Spleen (tissue), 11 donors: ENCODE measurements around the gene ELAVL3. TPM values are rescaled to one million over a fixed set of nuclear protein-coding genes. Genes with fewer than 3 reads are reported as not detected.

ENCODE experiments used
- DNase-seq: peaks from one replicate; pipeline ENCODE4 v3.0.0-alpha.2; 2020
- H3K27ac ChIP-seq, 8 donors: fragments of 200-600 bp; sonication (generic) in 7 of 8; 1 replicate in 4 of 8; 2 replicates in 4 of 8; pipeline versions ENCODE4 v1.5.0 to v1.8.0; 2016 to 2021; ENCODE audit warnings: inconsistent platforms in 4 of 8, mild to moderate bottlenecking in 4 of 8, moderate library complexity in 1 of 8
- H3K27me3 ChIP-seq, 7 donors: fragments of 200-600 bp; sonication (generic) in 6 of 7; replicated peaks in 1 of 7; 1 replicate in 4 of 7; 2 replicates in 3 of 7; pipeline versions ENCODE4 v1.5.0 to v1.8.0; 2016 to 2021; ENCODE audit warnings: inconsistent platforms in 3 of 7, mild to moderate bottlenecking in 1 of 7
- H3K36me3 ChIP-seq, 6 donors: fragments of 200-600 bp; sonication (generic) in 5 of 6; 1 replicate in 4 of 6; 2 replicates in 2 of 6; pipeline versions ENCODE4 v1.5.0 to v1.8.0; 2016 to 2021; ENCODE audit warnings: inconsistent platforms in 2 of 6
- H3K4me1 ChIP-seq, 6 donors: fragments of 200-600 bp; sonication (generic) in 5 of 6; 1 replicate in 3 of 6; 2 replicates in 3 of 6; pipeline versions ENCODE4 v1.5.0 to v1.8.0; 2016 to 2021; ENCODE audit warnings: inconsistent platforms in 3 of 6
- H3K4me3 ChIP-seq, 8 donors: fragments of 200-600 bp; sonication (generic) in 7 of 8; 1 replicate in 4 of 8; 2 replicates in 4 of 8; pipeline versions ENCODE4 v1.5.0 to v1.8.0; 2016 to 2021; ENCODE audit warnings: inconsistent platforms in 4 of 8, mild to moderate bottlenecking in 4 of 8, moderate library complexity in 2 of 8
- H3K9me3 ChIP-seq, 8 donors: fragments of 200-600 bp; sonication (generic) in 7 of 8; 1 replicate in 4 of 8; 2 replicates in 4 of 8; pipeline versions ENCODE4 v1.5.0 to v1.8.0; 2016 to 2021; ENCODE audit warnings: inconsistent platforms in 4 of 8
- POLR2A ChIP-seq, 3 donors: fragments of 450-650 bp; IDR thresholded peaks; one replicate each; pipeline ENCODE4 v1.5.1; 2017; ENCODE audit warnings: antibody characterized with exemption in 3 of 3, mild to moderate bottlenecking in 1 of 3
- POLR2AphosphoS5 ChIP-seq, 3 donors: sonication (generic); formaldehyde crosslinking; IDR thresholded peaks; one replicate each; pipeline ENCODE4 v1.5.1; 2017; ENCODE audit warnings: antibody characterized with exemption in 3 of 3
- WGBS, 5 donors: extraction: QIAGEN DNeasy Blood & Tissue Kit in 3 of 5; methylation state at CpG; one replicate each; pipeline versions ENCODE4 v1.1.5 to v1.1.7; 2013 to 2018; 5-methylcytosine and 5-hydroxymethylcytosine counted together
- intact Hi-C: fragments of 100-400 bp; cut with DNase I; formaldehyde crosslinking; loops from one replicate; pipeline ENCODE4 v1.15.0; 2023; ENCODE audit warnings: low total_unique reads
- polyA plus RNA-seq, 3 donors: library from polyadenylated mRNA; stranded (reverse); fragments of 200-250 nt; gene quantifications; one replicate each; pipeline ENCODE4 v1.2.1, GENCODE V29; 2013
- total RNA-seq, 7 donors: library from RNA; depleted of rRNA in 3 of 7; stranded (reverse); fragments of >200 nt in 3 of 7; fragmentation: NEBNext Ultra II Directional in 4 of 7; extraction: Animal tissue kit (Norgen Biotek cat#: 25700) in 4 of 7; gene quantifications; one replicate each; pipeline versions ENCODE4 v1.1.0 to v1.2.1, GENCODE V29; 2016 to 2021
- TF ChIP-seq, protein P1 (sequence below), 11 experiments: fragments of 200-600 bp in 7 of 11; fragments of 450-650 bp in 4 of 11; sonication (generic) in 4 of 11; IDR thresholded peaks in 8 of 11; conservative IDR thresholded peaks in 3 of 11; 1 replicate in 7 of 11; 2 replicates in 4 of 11; pipeline versions ENCODE4 v1.4.0 to v1.8.0; 2016 to 2021; ENCODE audit warnings: antibody characterized with exemption in 11 of 11, inconsistent platforms in 4 of 11, mild to moderate bottlenecking in 1 of 11
- donor health status: healthy with polysubstance abuse.
- donor health status: DM: no; HTN: no; CAD: no; lungs with moderate emphysema.
- donor health status: DM: no; HTN: no; CAD: no.
- donor health status: Bipolar disorder and iron deficiency.
- donor health status: healthy.
- donor health status: DM: no; HTN: no; CAD: no.
- donor health status: DM: yes; HTN: yes; CAD: no.

ELAVL3 gene
- total and polyA plus RNA-seq, 10 donors = 0.02 TPM; not detected in 9

DNA sequence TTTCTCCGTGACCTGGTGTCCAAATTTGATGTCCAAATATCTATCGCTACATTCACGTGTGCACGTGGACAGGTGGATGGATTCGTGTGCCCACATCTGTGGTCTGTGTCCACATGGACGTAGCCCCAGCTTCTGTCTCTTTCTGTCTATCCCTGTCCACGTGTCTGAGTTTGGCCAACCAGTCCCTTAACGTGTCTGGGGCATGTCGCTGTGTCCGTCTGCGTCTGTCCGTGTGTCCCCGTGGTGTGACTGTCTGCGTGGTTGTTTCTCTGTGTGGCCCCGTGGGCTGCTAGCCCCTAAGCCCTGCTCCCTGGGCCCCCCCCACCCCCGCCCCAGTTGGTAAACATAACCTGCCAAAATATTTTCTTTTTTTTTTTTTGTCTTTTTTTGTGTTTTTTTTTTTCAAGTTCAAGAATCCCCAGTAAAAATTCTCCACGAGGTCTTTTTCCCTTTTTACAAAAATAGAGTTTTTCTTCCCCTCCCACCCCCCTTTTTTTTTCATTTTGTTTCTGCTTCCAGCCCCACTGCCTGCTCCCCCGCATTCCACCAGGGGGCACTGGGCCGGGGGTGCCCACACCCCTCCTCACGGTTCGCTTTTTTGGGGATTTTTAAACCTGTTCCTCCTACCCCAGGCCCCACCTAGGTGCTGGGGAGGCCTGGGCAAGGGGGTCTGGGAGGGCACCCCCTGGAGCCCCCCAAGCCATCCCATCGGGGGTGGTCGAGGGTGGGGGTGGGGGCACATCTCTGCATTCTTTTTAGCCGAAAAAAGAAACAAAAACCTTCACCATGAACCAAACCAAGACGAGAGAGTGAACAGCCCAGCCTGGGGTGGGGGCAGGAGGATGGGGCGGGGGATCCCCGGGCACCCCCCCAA, 27.1 kb downstream of the ELAVL3 start:
- WGBS, 5 donors = 47 to 59% (median 54%) methylated on average over 27 of the region's 27 CpGs
- Histone ChIP-seq H3K9me3 (no peaks in the 10 kb centered on the region), H3K36me3 (peaks cover 0 to 25% (median 23%) of the 10 kb centered on the region in 6 donors), H3K4me1 (peaks cover 0 to 7% (median 3%) of the 10 kb centered on the region in 6 donors), H3K27me3 (peaks cover 0 to 18% (median 0%) of the 10 kb centered on the region in 7 donors), H3K27ac (no peak overlapping the region), H3K4me3 (no peak overlapping the region)
- intact Hi-C loops = no loop called here
- no peak for DNase-seq
- no peak for TF ChIP-seq POLR2A (IDR thresholded peaks at IDR 0.05)
- TF ChIP-seq, protein P1, sequence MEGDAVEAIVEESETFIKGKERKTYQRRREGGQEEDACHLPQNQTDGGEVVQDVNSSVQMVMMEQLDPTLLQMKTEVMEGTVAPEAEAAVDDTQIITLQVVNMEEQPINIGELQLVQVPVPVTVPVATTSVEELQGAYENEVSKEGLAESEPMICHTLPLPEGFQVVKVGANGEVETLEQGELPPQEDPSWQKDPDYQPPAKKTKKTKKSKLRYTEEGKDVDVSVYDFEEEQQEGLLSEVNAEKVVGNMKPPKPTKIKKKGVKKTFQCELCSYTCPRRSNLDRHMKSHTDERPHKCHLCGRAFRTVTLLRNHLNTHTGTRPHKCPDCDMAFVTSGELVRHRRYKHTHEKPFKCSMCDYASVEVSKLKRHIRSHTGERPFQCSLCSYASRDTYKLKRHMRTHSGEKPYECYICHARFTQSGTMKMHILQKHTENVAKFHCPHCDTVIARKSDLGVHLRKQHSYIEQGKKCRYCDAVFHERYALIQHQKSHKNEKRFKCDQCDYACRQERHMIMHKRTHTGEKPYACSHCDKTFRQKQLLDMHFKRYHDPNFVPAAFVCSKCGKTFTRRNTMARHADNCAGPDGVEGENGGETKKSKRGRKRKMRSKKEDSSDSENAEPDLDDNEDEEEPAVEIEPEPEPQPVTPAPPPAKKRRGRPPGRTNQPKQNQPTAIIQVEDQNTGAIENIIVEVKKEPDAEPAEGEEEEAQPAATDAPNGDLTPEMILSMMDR (IDR thresholded peaks at IDR 0.05 in 8 of 11, conservative IDR thresholded peaks at IDR 0.05 in 3 of 11) = peak in 7 of 11 experiments; percentile 18 to 43 (median 36)

DNA sequence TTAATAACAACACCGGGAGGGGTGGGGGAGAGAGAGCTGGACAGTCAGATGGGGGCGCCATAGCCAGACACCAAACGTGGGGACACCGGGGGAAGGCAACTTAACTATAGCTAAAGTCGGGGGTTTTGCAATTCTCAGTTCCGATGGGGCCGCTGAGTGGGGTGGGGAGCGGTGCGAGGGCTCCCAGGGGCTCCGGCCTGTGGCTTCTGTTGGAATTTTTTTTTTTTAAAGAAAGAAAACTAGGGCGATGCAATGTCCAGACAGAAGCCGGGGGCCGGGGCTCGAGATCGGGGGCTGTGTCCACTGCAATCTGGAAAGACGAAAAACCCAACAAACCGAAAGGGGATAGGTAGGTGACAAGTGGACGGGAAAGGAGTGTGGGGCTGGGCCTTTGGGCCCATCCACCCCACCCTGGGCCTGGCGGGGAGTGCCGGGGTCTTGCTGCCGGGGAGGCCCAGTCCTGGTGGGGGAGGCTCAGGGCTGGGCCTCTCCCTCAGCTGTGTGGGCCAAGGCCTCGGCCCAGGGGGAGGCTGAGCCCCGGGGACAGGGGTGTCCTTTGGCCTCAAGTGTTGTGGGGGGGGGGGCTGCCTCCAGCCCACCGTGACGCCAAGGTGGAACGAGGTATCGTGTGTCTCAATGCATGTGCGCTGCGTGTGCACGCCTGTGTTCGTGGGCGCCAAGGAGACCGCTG, 28.1 kb downstream of the ELAVL3 start:
- peaks cover 0 to 11% (median 0%) of the 10 kb centered on the region in 7 donors for H3K27me3 ChIP-seq
- WGBS, 5 donors = 76 to 88% (median 80%) methylated on average over 30 to 33 of the region's 33 CpGs
- no peak overlapping the region for H3K27ac ChIP-seq
- intact Hi-C loops = no loop called here
- peaks cover 4 to 35% (median 32%) of the 10 kb centered on the region in 6 donors for H3K36me3 ChIP-seq
- no peak for DNase-seq
- TF ChIP-seq, protein P1 (IDR thresholded peaks at IDR 0.05 in 8 of 11, conservative IDR thresholded peaks at IDR 0.05 in 3 of 11) = no peak
- no peak for TF ChIP-seq POLR2AphosphoS5 (IDR thresholded peaks at IDR 0.05)
- TF ChIP-seq POLR2A (IDR thresholded peaks at IDR 0.05) = no peak
- H3K4me3 ChIP-seq = no peak overlapping the region
- H3K9me3 ChIP-seq = no peaks in the 10 kb centered on the region
- peaks cover 0 to 7% (median 3%) of the 10 kb centered on the region in 6 donors for H3K4me1 ChIP-seq

DNA sequence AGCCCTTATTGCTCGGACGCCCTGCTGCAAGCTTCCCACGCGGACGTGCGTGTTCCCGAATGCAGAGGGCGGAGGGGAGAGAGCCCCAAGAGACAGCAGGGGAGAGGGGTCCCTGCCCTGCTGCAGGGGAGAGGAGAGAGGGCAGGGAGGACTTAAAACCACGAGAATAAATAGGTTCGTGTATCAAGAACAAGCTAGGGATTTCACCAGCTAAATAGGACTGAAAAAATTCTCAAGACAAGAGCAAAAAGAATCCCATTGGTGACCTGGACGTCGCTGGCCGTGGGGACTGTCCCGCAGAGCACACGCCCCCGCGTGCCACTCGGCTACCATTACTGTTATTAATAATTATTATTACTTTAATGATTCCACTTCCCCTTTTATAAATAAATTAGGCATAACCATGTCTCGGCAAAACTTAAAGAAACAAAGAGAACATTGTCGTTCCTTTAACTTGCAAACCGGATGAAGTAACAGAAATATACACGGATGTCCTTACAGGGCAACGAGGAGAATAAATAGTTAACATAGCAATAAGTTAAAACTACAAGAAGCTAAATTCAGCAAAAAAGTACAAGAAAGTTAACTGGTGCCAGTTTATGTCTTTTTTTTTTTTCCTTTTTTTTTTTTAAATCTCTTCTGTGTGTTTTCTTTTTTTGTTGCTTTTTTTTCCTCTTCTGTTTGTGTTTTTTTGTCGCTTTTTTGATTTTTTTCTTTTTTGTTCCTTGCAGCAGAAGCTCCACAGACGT, 28.8 kb downstream of the ELAVL3 start:
- Histone ChIP-seq H3K4me1 (peaks cover 0 to 7% (median 3%) of the 10 kb centered on the region in 6 donors), H3K4me3 (no peak overlapping the region), H3K9me3 (no peaks in the 10 kb centered on the region), H3K36me3 (peaks cover 4 to 42% (median 39%) of the 10 kb centered on the region in 6 donors), H3K27me3 (peaks cover 0 to 11% (median 0%) of the 10 kb centered on the region in 7 donors), H3K27ac (no peak overlapping the region)
- DNase-seq = no peak
- intact Hi-C loops = no loop called here
- TF ChIP-seq POLR2AphosphoS5 (IDR thresholded peaks at IDR 0.05) = no peak
- TF ChIP-seq, protein P1 (IDR thresholded peaks at IDR 0.05 in 8 of 11, conservative IDR thresholded peaks at IDR 0.05 in 3 of 11) = no peak
- 53 to 70% (median 57%) methylated on average over 25 of the region's 25 CpGs for WGBS, 5 donors
